Smooth muscle cell (in vitro differentiated cells): ENCODE data around the gene DNAJA3. TPM values are rescaled to one million over a fixed set of nuclear protein-coding genes. Genes with fewer than 3 reads are reported as not detected.

Experiments used
- DNase-seq: peaks from one replicate; lab custom pipeline; 2025; ENCODE audit not compliant: unreplicated experiment; lab: John Stamatoyannopoulos, UW
- H2AFZ ChIP-seq: fragments of 200-600 bp; sonication (generic); 2 replicates; pipeline ENCODE4 v1.6.0; 2016; ENCODE audit warnings: antibody characterized with exemption, low read depth, mild to moderate bottlenecking
- H3F3A ChIP-seq: fragments of 200-600 bp; sonication (generic); 2 replicates; pipeline ENCODE4 v1.6.0; 2017; ENCODE audit warnings: antibody characterized with exemption, low read depth
- H3K27ac ChIP-seq: fragments of 200-600 bp; sonication (generic); 2 replicates; pipeline ENCODE4 v1.5.1; 2016; ENCODE audit warnings: low read depth, mild to moderate bottlenecking
- H3K27me3 ChIP-seq: fragments of 200-600 bp; sonication (generic); 2 replicates; pipeline ENCODE4 v1.6.1; 2016; ENCODE audit warnings: low read depth, mild to moderate bottlenecking
- H3K36me3 ChIP-seq: fragments of 200-600 bp; sonication (generic); 2 replicates; pipeline ENCODE4 v1.5.1; 2016; ENCODE audit warnings: low read depth
- H3K4me1 ChIP-seq: fragments of 200-600 bp; sonication (generic); 2 replicates; pipeline ENCODE4 v1.5.1; 2016; ENCODE audit warnings: low read depth
- H3K4me2 ChIP-seq: fragments of 200-600 bp; sonication (generic); 2 replicates; pipeline ENCODE4 v1.6.0; 2016; ENCODE audit warnings: mild to moderate bottlenecking
- H3K4me3 ChIP-seq: fragments of 200-600 bp; sonication (generic); 2 replicates; pipeline ENCODE4 v1.5.1; 2016; ENCODE audit warnings: mild to moderate bottlenecking
- H3K79me2 ChIP-seq: fragments of 200-600 bp; sonication (generic); 2 replicates; pipeline ENCODE4 v1.6.0; 2016; ENCODE audit warnings: low read depth, mild to moderate bottlenecking
- H3K9ac ChIP-seq: fragments of 200-600 bp; sonication (generic); 2 replicates; pipeline ENCODE4 v1.6.0; 2016; ENCODE audit warnings: low read depth
- H3K9me3 ChIP-seq: fragments of 200-600 bp; sonication (generic); replicated peaks from 2 replicates; pipeline ENCODE4 v1.5.1; 2016; ENCODE audit warnings: low read depth
- H4K20me1 ChIP-seq: fragments of 200-600 bp; sonication (generic); 2 replicates; pipeline ENCODE4 v1.6.0; 2016; ENCODE audit warnings: low read depth
- WGBS: methylation state at CpG from one replicate; pipeline ENCODE4 v1.1.7; 2016; ENCODE audit warnings: low lambda C conversion rate; 5-methylcytosine and 5-hydroxymethylcytosine counted together
- polyA plus RNA-seq: library from polyadenylated mRNA; unstranded; fragments of >200 nt; fragmentation: Nextera tagmentation; extraction: Ambion mirVana; gene quantifications from 2 replicates; pipeline ENCODE4 v1.2.1, GENCODE V29; 2016
- total RNA-seq: library from RNA; depleted of rRNA; stranded (reverse); fragments of >200 nt; gene quantifications from 2 replicates; pipeline ENCODE4 v1.2.3, GENCODE V29; 2014
- TF ChIP-seq, protein P1 (sequence below): fragments of 200-600 bp; sonication (generic); IDR thresholded peaks from 2 replicates; pipeline ENCODE4 v1.5.1; 2017; ENCODE audit warnings: borderline replicate concordance, mild to moderate bottlenecking, antibody characterized with exemption; ENCODE audit not compliant: insufficient read depth, poor library complexity, severe bottlenecking

Gene DNAJA3
- total and polyA plus RNA-seq, 2 experiments from 2014 or later = 42.6 to 42.7 TPM

DNA sequence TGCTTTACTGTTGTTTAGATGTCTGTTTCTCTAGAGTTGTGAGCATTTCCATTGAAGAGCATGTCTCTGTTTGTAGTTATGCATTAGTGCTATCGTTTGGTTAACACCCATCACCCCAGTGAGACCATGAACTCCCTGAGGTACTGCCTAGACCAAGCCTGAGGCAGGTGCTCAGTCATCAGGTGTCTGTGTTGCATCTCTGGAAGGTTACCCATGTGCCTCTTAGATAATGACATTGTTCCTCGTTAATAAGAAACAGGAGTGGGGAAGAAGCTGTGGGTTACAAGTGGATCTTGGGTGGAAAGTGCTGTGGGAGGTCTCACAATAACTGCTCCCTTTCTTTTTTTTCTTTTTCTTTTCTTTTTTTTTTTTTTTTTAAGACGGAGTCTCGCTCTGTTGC is 18.3 kb downstream of the DNAJA3 start:
- no peak overlapping the region for H3K4me2 ChIP-seq
- H4K20me1 ChIP-seq = no peaks in the 10 kb centered on the region
- no peaks in the 10 kb centered on the region for H3K27me3 ChIP-seq
- no peaks in the 10 kb centered on the region for H3K4me1 ChIP-seq
- no peak overlapping the region for H3K4me3 ChIP-seq
- no peak overlapping the region for H2AFZ ChIP-seq
- DNase-seq = no peak
- WGBS = 95% methylated on average over 4 of the region's 4 CpGs
- H3F3A ChIP-seq = no peaks in the 10 kb centered on the region
- H3K9me3 ChIP-seq = no peaks in the 10 kb centered on the region
- H3K36me3 ChIP-seq = peaks cover 26% of the 10 kb centered on the region
- H3K9ac ChIP-seq = no peak overlapping the region
- no peaks in the 10 kb centered on the region for H3K79me2 ChIP-seq
- H3K27ac ChIP-seq = no peak overlapping the region
- TF ChIP-seq, protein P1, sequence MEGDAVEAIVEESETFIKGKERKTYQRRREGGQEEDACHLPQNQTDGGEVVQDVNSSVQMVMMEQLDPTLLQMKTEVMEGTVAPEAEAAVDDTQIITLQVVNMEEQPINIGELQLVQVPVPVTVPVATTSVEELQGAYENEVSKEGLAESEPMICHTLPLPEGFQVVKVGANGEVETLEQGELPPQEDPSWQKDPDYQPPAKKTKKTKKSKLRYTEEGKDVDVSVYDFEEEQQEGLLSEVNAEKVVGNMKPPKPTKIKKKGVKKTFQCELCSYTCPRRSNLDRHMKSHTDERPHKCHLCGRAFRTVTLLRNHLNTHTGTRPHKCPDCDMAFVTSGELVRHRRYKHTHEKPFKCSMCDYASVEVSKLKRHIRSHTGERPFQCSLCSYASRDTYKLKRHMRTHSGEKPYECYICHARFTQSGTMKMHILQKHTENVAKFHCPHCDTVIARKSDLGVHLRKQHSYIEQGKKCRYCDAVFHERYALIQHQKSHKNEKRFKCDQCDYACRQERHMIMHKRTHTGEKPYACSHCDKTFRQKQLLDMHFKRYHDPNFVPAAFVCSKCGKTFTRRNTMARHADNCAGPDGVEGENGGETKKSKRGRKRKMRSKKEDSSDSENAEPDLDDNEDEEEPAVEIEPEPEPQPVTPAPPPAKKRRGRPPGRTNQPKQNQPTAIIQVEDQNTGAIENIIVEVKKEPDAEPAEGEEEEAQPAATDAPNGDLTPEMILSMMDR = no peak

DNA sequence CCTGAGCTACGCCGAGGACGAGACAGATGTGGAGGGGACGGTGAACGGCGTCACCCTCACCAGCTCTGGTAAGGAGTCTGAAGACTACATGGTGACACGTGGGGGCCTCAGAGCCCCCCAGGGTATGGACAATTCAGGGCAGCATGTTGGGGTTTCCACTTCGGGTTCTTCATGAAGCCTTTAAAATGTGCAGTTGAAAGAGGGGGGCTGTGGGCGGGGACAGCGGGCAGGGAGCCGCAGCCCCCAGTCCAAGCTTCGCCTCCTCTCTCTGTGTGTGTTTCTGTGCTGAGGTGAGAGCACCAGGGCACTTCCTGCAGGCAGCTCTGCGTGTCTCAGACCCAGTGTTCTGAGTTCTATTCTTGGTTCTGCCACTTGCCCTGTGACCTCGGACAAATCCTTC is 24.8 kb downstream of the DNAJA3 start:
- Histone ChIP-seq H3K4me3 (no peak overlapping the region), H3K4me2 (no peak overlapping the region), H3K36me3 (no peaks in the 10 kb centered on the region), H2AFZ (no peak overlapping the region), H3K9me3 (no peaks in the 10 kb centered on the region), H3K4me1 (no peaks in the 10 kb centered on the region), H3K9ac (no peak overlapping the region), H3K27ac (no peak overlapping the region), H3K27me3 (no peaks in the 10 kb centered on the region), H3F3A (no peaks in the 10 kb centered on the region), H4K20me1 (peaks cover 23% of the 10 kb centered on the region), H3K79me2 (no peaks in the 10 kb centered on the region)
- WGBS = 98% methylated on average over 14 of the region's 14 CpGs
- TF ChIP-seq, protein P1 = no peak
- DNase-seq = no peak

DNA sequence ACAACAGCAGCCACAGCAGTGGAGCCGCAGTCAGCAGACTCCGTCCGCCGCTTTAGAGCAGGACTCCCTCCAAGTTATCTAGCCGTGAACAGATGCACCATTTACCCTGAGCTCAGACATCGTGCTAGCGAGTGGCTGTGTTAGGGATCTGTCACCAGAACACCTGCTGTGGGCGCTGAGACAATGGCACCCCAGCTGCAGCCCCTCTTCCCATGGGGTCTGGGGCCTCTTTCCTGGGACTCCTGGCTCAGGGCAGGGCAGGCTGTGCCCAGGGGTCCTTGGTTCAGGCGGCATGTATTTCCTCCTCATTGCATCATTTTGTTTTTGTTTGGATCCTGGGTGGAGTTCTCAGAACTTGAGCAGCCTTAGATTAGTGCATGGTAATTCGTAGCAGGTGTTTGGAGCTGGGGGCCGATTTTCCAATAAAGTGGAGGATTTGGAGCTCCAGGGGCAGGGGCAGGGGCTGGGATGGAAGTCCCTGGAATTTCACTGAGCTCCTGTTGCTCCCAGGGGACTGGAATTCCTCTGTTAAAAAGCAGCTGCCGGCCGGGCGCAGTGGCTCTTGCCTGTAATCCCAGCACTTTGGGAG is 25.4 kb downstream of the DNAJA3 start:
- DNase-seq = no peak
- WGBS = 96% methylated on average over 14 of the region's 14 CpGs

More for the DNA sequence above, 25.4 kb downstream of the DNAJA3 start:
- H3K4me1 ChIP-seq = no peaks in the 10 kb centered on the region
- TF ChIP-seq, protein P1 = no peak
- H3K27ac ChIP-seq = no peak overlapping the region
- no peak overlapping the region for H3K9ac ChIP-seq
- no peak overlapping the region for H3K4me3 ChIP-seq
- no peaks in the 10 kb centered on the region for H3K9me3 ChIP-seq
- H3K36me3 ChIP-seq = no peaks in the 10 kb centered on the region
- peaks cover 23% of the 10 kb centered on the region for H4K20me1 ChIP-seq
- no peak overlapping the region for H3K4me2 ChIP-seq
- no peak overlapping the region for H2AFZ ChIP-seq
- H3F3A ChIP-seq = no peaks in the 10 kb centered on the region
- H3K79me2 ChIP-seq = no peaks in the 10 kb centered on the region
- H3K27me3 ChIP-seq = no peaks in the 10 kb centered on the region
